GM12891 (cell line): ENCODE data around the gene SDHB.

Experiments
- PAX5 ChIP-seq: IDR thresholded peaks from 2 replicates; pipeline ENCODE4 v1.6.1; 2011; ENCODE audit warnings: low read length, moderate library complexity, mild to moderate bottlenecking; ENCODE audit not compliant: insufficient read depth, severe bottlenecking
- POLR2A ChIP-seq: IDR thresholded peaks from 2 replicates; pipeline ENCODE4 v1.6.1; 2011; ENCODE audit warnings: low read depth, low read length, control low read depth
- POLR2AphosphoS5 ChIP-seq: IDR thresholded peaks from 2 replicates; pipeline ENCODE4 v1.6.1; 2011; ENCODE audit warnings: low read depth, low read length, control low read depth

GRCh38 chr1:16972189-16972895 lies 81.5 kb downstream of the SDHB start:
- TF ChIP-seq POLR2A = no peak
- no peak for TF ChIP-seq POLR2AphosphoS5
- no peak for TF ChIP-seq PAX5
